ENCODE measurements around the gene MYH15.

- no peak for TF ChIP-seq GATA2 (IDR thresholded peaks at IDR 0.05; ENCODE audit: low read depth, low read length)
- TF ChIP-seq GATA3 (IDR thresholded peaks at IDR 0.05; ENCODE audit: low read depth, low read length) = no peak
Measured at GRCh38 chr3:108403198-108403597, 107.2 kb downstream of the MYH15 start.
